ENCODE measurements around the gene GCHFR.

GCHFR gene

GRCh38 chr15:40739047-40739446 is 24.8 kb upstream of the GCHFR start:
- Histone ChIP-seq H3K4me3 (ENCODE audit: low read length) (no peak overlapping the region), H3K9me2 (replicated peaks; ENCODE audit: control insufficient read depth, low read length) (no peaks in the 10 kb centered on the region), H3F3A (ENCODE audit: control insufficient read depth, insufficient read depth) (peaks cover 4% of the 10 kb centered on the region; the same call in 1 of the 2 replicates), H3K9me3 (ENCODE audit: control insufficient read depth, insufficient read depth, low read length) (no peaks in the 10 kb centered on the region), H3K4me2 (ENCODE audit: low read length) (no peak overlapping the region), H3K4me1 (ENCODE audit: control insufficient read depth, low read length) (no peaks in the 10 kb centered on the region), H3K36me3 (ENCODE audit: control insufficient read depth, low read length) (peaks cover 91% of the 10 kb centered on the region), H3K27ac (ENCODE audit: low read depth, low read length) (no peak overlapping the region), H3K79me2 (ENCODE audit: control insufficient read depth, low read length) (no peaks in the 10 kb centered on the region), H4K20me1 (ENCODE audit: control insufficient read depth, insufficient read depth, low read depth, low read length) (no peaks in the 10 kb centered on the region), H3K27me3 (ENCODE audit: control insufficient read depth, low read length) (no peaks in the 10 kb centered on the region)
- TF ChIP-seq EZH2phosphoT487 (IDR thresholded peaks at IDR 0.05; ENCODE audit: borderline replicate concordance, low read length) (no peak), CTCF (IDR thresholded peaks at IDR 0.05; ENCODE audit: low read depth, low read length, poor library complexity, severe bottlenecking) (no peak)

- Histone ChIP-seq H4K20me1 (ENCODE audit: control insufficient read depth, insufficient read depth, low read depth, low read length) (no peaks in the 10 kb centered on the region), H3K36me3 (ENCODE audit: control insufficient read depth, low read length) (peaks cover 91% of the 10 kb centered on the region), H3F3A (ENCODE audit: control insufficient read depth, insufficient read depth) (peaks cover 4% of the 10 kb centered on the region; the same call in 1 of the 2 replicates), H3K9me2 (replicated peaks; ENCODE audit: control insufficient read depth, low read length) (no peaks in the 10 kb centered on the region), H3K79me2 (ENCODE audit: control insufficient read depth, low read length) (no peaks in the 10 kb centered on the region), H3K27me3 (ENCODE audit: control insufficient read depth, low read length) (no peaks in the 10 kb centered on the region), H3K27ac (ENCODE audit: low read depth, low read length) (no peak overlapping the region), H3K4me1 (ENCODE audit: control insufficient read depth, low read length) (no peaks in the 10 kb centered on the region), H3K4me2 (ENCODE audit: low read length) (no peak overlapping the region), H3K9me3 (ENCODE audit: control insufficient read depth, insufficient read depth, low read length) (no peaks in the 10 kb centered on the region), H3K4me3 (ENCODE audit: low read length) (no peak overlapping the region)
- TF ChIP-seq EZH2phosphoT487 (IDR thresholded peaks at IDR 0.05; ENCODE audit: borderline replicate concordance, low read length) (no peak), CTCF (IDR thresholded peaks at IDR 0.05; ENCODE audit: low read depth, low read length, poor library complexity, severe bottlenecking) (no peak)
These were observed 24.0 kb upstream of the GCHFR start for GRCh38 chr15:40739854-40740253.

GRCh38 chr15:40743485-40743901 is 20.4 kb upstream of the GCHFR start:
- peaks cover 82% of the 10 kb centered on the region for H3K36me3 ChIP-seq (ENCODE audit: control insufficient read depth, low read length)
- no peaks in the 10 kb centered on the region for H3K9me3 ChIP-seq (ENCODE audit: control insufficient read depth, insufficient read depth, low read length)
- 0 out of 2 replicates have a peak, but pooled peaks cover 6% of the 10 kb centered on the region for H3K79me2 ChIP-seq (ENCODE audit: control insufficient read depth, low read length)
- H3K9me2 ChIP-seq (replicated peaks; ENCODE audit: control insufficient read depth, low read length), result no peaks in the 10 kb centered on the region
- H4K20me1 ChIP-seq (ENCODE audit: control insufficient read depth, insufficient read depth, low read depth, low read length), result no peaks in the 10 kb centered on the region
- H3K27me3 ChIP-seq (ENCODE audit: control insufficient read depth, low read length), result no peaks in the 10 kb centered on the region
- H3F3A ChIP-seq (ENCODE audit: control insufficient read depth, insufficient read depth), result peaks cover 3% of the 10 kb centered on the region; the same call in 1 of the 2 replicates
- no peak overlapping the region for H3K4me3 ChIP-seq (ENCODE audit: low read length)
- H3K27ac ChIP-seq (ENCODE audit: low read depth, low read length), result no peak overlapping the region
- H3K4me1 ChIP-seq (ENCODE audit: control insufficient read depth, low read length), result no peaks in the 10 kb centered on the region
- no peak overlapping the region for H3K4me2 ChIP-seq (ENCODE audit: low read length)
- TF ChIP-seq CTCF (IDR thresholded peaks at IDR 0.05; ENCODE audit: low read depth, low read length, poor library complexity, severe bottlenecking) (no peak), EZH2phosphoT487 (IDR thresholded peaks at IDR 0.05; ENCODE audit: borderline replicate concordance, low read length) (no peak)
